PC-3 (cell line): ENCODE results near the gene CCNYL1. TPM values are rescaled to one million over a fixed set of nuclear protein-coding genes. Genes with fewer than 3 reads are reported as not detected.
A peak's percentile ranks its signal among the peaks of the same experiment; 100 is the strongest.

ENCODE experiments used
- ATAC-seq: fragments of 200-7000 bp; cut with Tn5 transposase; 2 replicates; pipeline ENCODE4 v1.9.1; 2020; ENCODE audit warnings: mild to moderate bottlenecking, moderate library complexity
- BruUV-seq: library from RNA; stranded (reverse); fragments of 400-500 nt; replicated peaks from 2 replicates; lab custom pipeline; 2021; lab: Mats Ljungman, UMichigan
- CTCF ChIA-PET: fragments of 300-600 bp; sonication (Branson Sonifier 250); formaldehyde crosslinking; loops from one replicate; lab custom pipeline; 2022; ENCODE audit warnings: antibody characterized with exemption; lab: Charles Lee
- POLR2A ChIA-PET: fragments of 300-600 bp; sonication (Branson Sonifier 250); formaldehyde crosslinking; loops from one replicate; lab custom pipeline; 2022; ENCODE audit warnings: antibody characterized with exemption; ENCODE audit not compliant: unreplicated experiment; lab: Charles Lee
- DNase-seq: peaks from one replicate; pipeline ENCODE4 v3.0.0-alpha.2; 2015
- H2AFZ ChIP-seq: fragments of 300-600 bp; sonication (generic); 2 replicates; pipeline ENCODE4 v1.6.0; 2016; ENCODE audit warnings: antibody characterized with exemption, low read length
- H3F3A ChIP-seq: fragments of 300-600 bp; sonication (generic); one replicate; pipeline ENCODE4 v1.6.0; 2017; ENCODE audit warnings: antibody characterized with exemption, low read length, control low read depth, mild to moderate bottlenecking; ENCODE audit not compliant: unreplicated experiment
- H3K27ac ChIP-seq: fragments of 300-600 bp; sonication (generic); 2 replicates; pipeline ENCODE4 v1.5.1; 2016; ENCODE audit warnings: mild to moderate bottlenecking, low read length
- H3K27me3 ChIP-seq: fragments of 300-600 bp; sonication (generic); 2 replicates; pipeline ENCODE4 v1.6.1; 2016; ENCODE audit warnings: low read length, mixed read lengths
- H3K36me3 ChIP-seq: fragments of 300-600 bp; sonication (generic); 2 replicates; pipeline ENCODE4 v1.6.1; 2016; ENCODE audit warnings: low read depth, mixed run types, low read length, mixed read lengths
- H3K4me1 ChIP-seq: fragments of 300-600 bp; sonication (generic); 2 replicates; pipeline ENCODE4 v1.5.1; 2016; ENCODE audit warnings: low read length; ENCODE audit not compliant: insufficient read depth
- H3K4me2 ChIP-seq: fragments of 300-600 bp; sonication (generic); 2 replicates; pipeline ENCODE4 v1.6.0; 2016; ENCODE audit warnings: low read length
- H3K4me3 ChIP-seq: fragments of 300-600 bp; sonication (generic); 2 replicates; pipeline ENCODE4 v1.5.1; 2016; ENCODE audit warnings: mild to moderate bottlenecking, low read length, mixed read lengths
- H3K79me2 ChIP-seq: fragments of 300-600 bp; sonication (generic); 2 replicates; pipeline ENCODE4 v1.6.1; 2017; ENCODE audit warnings: low read length, mixed read lengths
- H3K9ac ChIP-seq: fragments of 300-600 bp; sonication (generic); 2 replicates; pipeline ENCODE4 v1.6.0; 2016; ENCODE audit warnings: mild to moderate bottlenecking, low read length
- H3K9me2 ChIP-seq: fragments of 300-600 bp; sonication (generic); replicated peaks from 2 replicates; pipeline ENCODE4 v1.6.1; 2016; ENCODE audit warnings: mixed run types, low read length, mixed read lengths
- H3K9me3 ChIP-seq: fragments of 300-600 bp; sonication (generic); 2 replicates; pipeline ENCODE4 v1.6.1; 2016; ENCODE audit warnings: low read length, mixed read lengths
- H4K20me1 ChIP-seq: fragments of 300-600 bp; sonication (generic); 2 replicates; pipeline ENCODE4 v1.6.1; 2016; ENCODE audit warnings: low read length, mixed read lengths
- CTCF ChIP-seq: fragments of 300-600 bp; sonication (generic); conservative IDR thresholded peaks from 2 replicates; pipeline ENCODE4 v1.5.1; 2017; ENCODE audit warnings: antibody characterized with exemption, low read depth, mild to moderate bottlenecking, low read length
- EZH2 ChIP-seq: fragments of 300-600 bp; sonication (generic); IDR thresholded peaks from one replicate; pipeline ENCODE4 v1.6.1; 2017; ENCODE audit warnings: antibody characterized with exemption, mild to moderate bottlenecking, low read length; ENCODE audit not compliant: unreplicated experiment
- EZH2phosphoT487 ChIP-seq: fragments of 300-600 bp; sonication (generic); IDR thresholded peaks from 2 replicates; pipeline ENCODE4 v1.6.1; 2018; ENCODE audit warnings: mild to moderate bottlenecking, antibody characterized with exemption, low read length, borderline replicate concordance
- intact Hi-C: fragments of 100-400 bp; cut with micrococcal nuclease; formaldehyde crosslinking; loops from 2 replicates; pipeline ENCODE4 v1.9.0; 2023
- total RNA-seq: library from RNA; depleted of rRNA; stranded (reverse); fragments of >200 nt; gene quantifications from 2 replicates; pipeline ENCODE4 v1.2.3, GENCODE V29; 2014

The CCNYL1 gene
- total RNA-seq, 1 experiment from 2014 or later: 14.7 TPM

- Histone ChIP-seq H3K27ac (no peak overlapping the region), H3K4me3 (no peak overlapping the region), H3K27me3 (no peaks in the 10 kb centered on the region), H3K4me1 (peaks cover 36% of the 10 kb centered on the region), H2AFZ (no peak overlapping the region), H3K79me2 (no peaks in the 10 kb centered on the region), H3K9ac (no peak overlapping the region), H4K20me1 (no peaks in the 10 kb centered on the region), H3K9me3 (no peaks in the 10 kb centered on the region), H3K4me2 (no peak overlapping the region), H3K36me3 (no peaks in the 10 kb centered on the region), H3K9me2 (no peaks in the 10 kb centered on the region), H3F3A (no peaks in the 10 kb centered on the region)
- ATAC-seq (no peak), DNase-seq (no peak)
- intact Hi-C loops: no loop called here
- POLR2A ChIA-PET: no interaction called here
- TF ChIP-seq EZH2phosphoT487 (no peak), CTCF (no peak), EZH2 (no peak)
- CTCF ChIA-PET: no interaction called here
- no TSS peak for BruUV-seq
Observed at GRCh38 chr2:207704671-207705070, 6.8 kb upstream of the CCNYL1 start.

GRCh38 chr2:207706936-207707860, 4.2 kb upstream of the CCNYL1 start:
- H3K79me2 ChIP-seq: peaks cover 5% of the 10 kb centered on the region
- peaks cover 39% of the 10 kb centered on the region for H3K4me1 ChIP-seq
- no peak for ATAC-seq
- BruUV-seq: no TSS peak
- H3K9ac ChIP-seq: no peak overlapping the region
- peak overlapping the region; percentile 46 for H3K27ac ChIP-seq
- POLR2A ChIA-PET: interaction anchor here (0.6 to 0.7 kb wide), 3 partner anchors 12 to 555 kb away, joined by 3 to 10 read pairs (median 5); no protein-coding TSS in a partner anchor
- no peak overlapping the region for H2AFZ ChIP-seq
- no peak for DNase-seq
- no peaks in the 10 kb centered on the region for H3K9me3 ChIP-seq
- H3F3A ChIP-seq: no peaks in the 10 kb centered on the region
- peaks cover 5% of the 10 kb centered on the region for H4K20me1 ChIP-seq
- peak overlapping the region; percentile 24 for H3K4me2 ChIP-seq
- no peaks in the 10 kb centered on the region for H3K36me3 ChIP-seq
- intact Hi-C loops: loop anchor here (1.0 kb wide), 1 partner anchor 27 kb away; no protein-coding TSS in a partner anchor
- no peak overlapping the region for H3K4me3 ChIP-seq
- H3K27me3 ChIP-seq: no peaks in the 10 kb centered on the region
- TF ChIP-seq EZH2 (no peak), EZH2phosphoT487 (no peak), CTCF (no peak)
- CTCF ChIA-PET: interaction anchor here (0.6 kb wide), 1 partner anchor 25 kb away, joined by 3 read pairs; no protein-coding TSS in a partner anchor
- no peaks in the 10 kb centered on the region for H3K9me2 ChIP-seq
